A204.1 (cell line): ENCODE measurements around the gene FOXK2.

ENCODE experiments used
- FAIRE-seq: peaks from 2 replicates; lab custom pipeline; 2012; peaks lifted over from hg19 to GRCh38; lab: Jason Lieb, UNC

The FOXK2 gene

GRCh38 chr17:82590881-82591539, 71.5 kb downstream of the FOXK2 start:
- no peak for FAIRE-seq

GRCh38 chr17:82592289-82592766, 72.8 kb downstream of the FOXK2 start:
- no peak for FAIRE-seq

- FAIRE-seq: no peak
Observed at GRCh38 chr17:82592767-82593589, 73.4 kb downstream of the FOXK2 start.

GRCh38 chr17:82593590-82594087, 74.1 kb downstream of the FOXK2 start:
- no peak for FAIRE-seq

- FAIRE-seq: no peak
Observed at GRCh38 chr17:82594571-82594970, 75.0 kb downstream of the FOXK2 start.

GRCh38 chr17:82595893-82596292, 76.4 kb downstream of the FOXK2 start:
- no peak for FAIRE-seq

GRCh38 chr17:82596296-82596695, 76.8 kb downstream of the FOXK2 start:
- no peak for FAIRE-seq

- no peak for FAIRE-seq
Observed at GRCh38 chr17:82596837-82597672, 77.5 kb downstream of the FOXK2 start.

- no peak for FAIRE-seq
Observed at GRCh38 chr17:82598256-82599119, 79.0 kb downstream of the FOXK2 start.

- FAIRE-seq: no peak
Observed at GRCh38 chr17:82599674-82600661, 80.4 kb downstream of the FOXK2 start.

GRCh38 chr17:82600731-82601446, 81.4 kb downstream of the FOXK2 start:
- no peak for FAIRE-seq

GRCh38 chr17:82601447-82602000, 82.0 kb downstream of the FOXK2 start:
- no peak for FAIRE-seq

GRCh38 chr17:82602487-82602886, 83.0 kb downstream of the FOXK2 start:
- FAIRE-seq: no peak

GRCh38 chr17:82602986-82603710, 83.6 kb downstream of the FOXK2 start:
- no peak for FAIRE-seq

- no peak for FAIRE-seq
Observed at GRCh38 chr17:82603981-82604448, 84.5 kb downstream of the FOXK2 start.

GRCh38 chr17:82604532-82604931, 85.0 kb downstream of the FOXK2 start:
- FAIRE-seq: no peak

- no peak for FAIRE-seq
Observed at GRCh38 chr17:82605939-82606600, 86.5 kb downstream of the FOXK2 start.

GRCh38 chr17:82608816-82609215, 89.3 kb downstream of the FOXK2 start:
- FAIRE-seq: no peak
